Ovary (tissue), 9 donors: ENCODE measurements around the gene KCNJ6. TPM values are rescaled to one million over a fixed set of nuclear protein-coding genes. Genes with fewer than 3 reads are reported as not detected.

Experiments used
- DNase-seq, 5 donors: peaks; one replicate each; pipeline ENCODE4 v3.0.0-alpha.2; 2019 to 2020
- H3K27ac ChIP-seq, 2 donors: fragments of 200-600 bp; one replicate each; pipeline versions ENCODE4 v1.5.1 to v1.8.0; 2019 to 2022
- H3K27me3 ChIP-seq: fragments of 200-600 bp; one replicate; pipeline ENCODE4 v1.8.0; 2022
- H3K36me3 ChIP-seq: fragments of 200-600 bp; sonication (generic); one replicate; pipeline ENCODE4 v1.5.1; 2019
- H3K4me1 ChIP-seq: one replicate; pipeline ENCODE4 v1.8.1; 2013; ENCODE audit warnings: mild to moderate bottlenecking, moderate library complexity; ENCODE audit not compliant: insufficient read depth
- H3K4me3 ChIP-seq: fragments of 200-600 bp; sonication (generic); one replicate; pipeline ENCODE4 v1.5.1; 2017
- H3K9me3 ChIP-seq, 2 donors: fragments of 200-600 bp in 1 of 2; sonication (generic) in 1 of 2; one replicate each; pipeline versions ENCODE4 v1.5.1 to v1.8.1; 2013 to 2019; ENCODE audit warnings: mild to moderate bottlenecking in 1 of 2, moderate library complexity in 1 of 2
- EP300 ChIP-seq: sonication (generic); formaldehyde crosslinking; IDR thresholded peaks from one replicate; pipeline ENCODE4 v1.6.1; 2017; ENCODE audit warnings: antibody characterized with exemption
- POLR2A ChIP-seq: fragments of 450-650 bp; IDR thresholded peaks from one replicate; pipeline ENCODE4 v1.6.1; 2017; ENCODE audit warnings: antibody characterized with exemption, mild to moderate bottlenecking, moderate library complexity
- WGBS, 3 donors: extraction: QIAGEN DNeasy Blood & Tissue Kit in 1 of 3; methylation state at CpG; one replicate each; pipeline versions ENCODE4 v1.1.5 to v1.1.7; 2013 to 2017; 5-methylcytosine and 5-hydroxymethylcytosine counted together
- intact Hi-C, 4 donors: fragments of 100-400 bp; cut with DNase I; formaldehyde crosslinking; loops; one replicate each; pipeline versions ENCODE4 v1.11.0 to v1.15.1; 2022 to 2023
- polyA plus RNA-seq, 2 donors: library from polyadenylated mRNA; stranded (reverse); fragments of 200-250 nt in 1 of 2; fragments of 350-450 nt in 1 of 2; fragmentation: Illumina TruSeq in 1 of 2; extraction: RNeasy Lipid Tissue Mini Kit (QIAGEN cat#74804) in 1 of 2; gene quantifications; one replicate each; pipeline ENCODE4 v1.2.3, GENCODE V29; 2013 to 2014
- total RNA-seq, 7 donors: library from RNA; depleted of rRNA in 2 of 7; stranded (reverse); fragments of >200 nt in 2 of 7; fragmentation: NEBNext Ultra II Directional in 3 of 7; extraction: Animal tissue kit (Norgen Biotek cat#: 25700) in 3 of 7; gene quantifications; one replicate each; pipeline versions ENCODE4 v1.1.0 to v1.2.4, GENCODE V29; 2016 to 2023
- TF ChIP-seq, protein P1 (sequence below), 3 donors: fragments of 450-650 bp in 2 of 3; fragments of 200-600 bp in 1 of 3; IDR thresholded peaks; one replicate each; pipeline versions ENCODE4 v1.5.1 to v1.8.0; 2016 to 2022; ENCODE audit warnings: antibody characterized with exemption in 3 of 3, mild to moderate bottlenecking in 1 of 3
- donor health status: DM: no; HTN: no; CAD: no; lungs with moderate emphysema.
- donor health status: DM: no; HTN: no; CAD: no.
- donor health status: Bipolar disorder and iron deficiency.
- donor health status: DM: yes; HTN: yes; CAD: no.
- donor health status: DM: no; HTN: no; CAD: no.
- donor health status: DM: yes; HTN: yes; CAD: no.

The KCNJ6 gene
- total and polyA plus RNA-seq, 9 donors, result 0.01 TPM; not detected in 8

DNA sequence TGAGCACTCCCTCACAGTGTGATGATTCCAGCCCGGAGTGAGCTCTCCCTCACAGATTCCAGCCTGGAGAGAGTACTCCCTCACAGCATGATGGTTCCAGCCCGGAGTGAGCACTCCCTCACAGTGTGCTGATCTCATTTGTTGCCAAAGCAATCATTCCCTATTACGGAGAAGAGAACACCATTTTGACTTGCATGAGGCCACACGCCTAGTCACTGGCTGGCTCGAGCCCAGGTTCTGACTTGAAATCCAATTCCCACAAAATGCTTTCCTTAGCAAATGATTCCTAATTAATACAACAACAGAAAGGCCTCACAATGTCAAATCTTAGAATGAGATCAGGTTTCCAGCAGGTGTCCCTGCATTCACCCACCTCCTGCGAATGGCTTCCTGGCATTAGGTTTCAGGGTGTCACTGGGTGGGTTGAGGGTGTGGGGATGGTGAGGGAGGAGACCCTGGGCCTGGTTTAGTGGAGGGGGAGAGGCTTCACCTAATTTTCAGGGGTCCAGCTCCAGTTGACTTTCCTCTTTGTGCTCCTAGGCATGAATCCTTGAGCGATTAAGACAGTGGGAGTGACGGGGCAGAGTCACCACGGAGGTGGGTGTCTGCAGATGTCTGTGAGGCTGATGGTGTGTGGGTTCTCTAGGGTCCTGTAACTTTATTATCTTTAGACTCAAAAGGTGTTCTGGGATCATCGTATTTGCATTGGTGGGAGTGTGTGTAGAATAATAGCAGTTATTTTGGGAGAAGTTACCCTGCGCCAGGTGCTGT lies 158.5 kb downstream of the KCNJ6 start:
- no peak overlapping the region for H3K27ac ChIP-seq
- no peak for TF ChIP-seq EP300
- TF ChIP-seq POLR2A, result no peak
- TF ChIP-seq, protein P1, sequence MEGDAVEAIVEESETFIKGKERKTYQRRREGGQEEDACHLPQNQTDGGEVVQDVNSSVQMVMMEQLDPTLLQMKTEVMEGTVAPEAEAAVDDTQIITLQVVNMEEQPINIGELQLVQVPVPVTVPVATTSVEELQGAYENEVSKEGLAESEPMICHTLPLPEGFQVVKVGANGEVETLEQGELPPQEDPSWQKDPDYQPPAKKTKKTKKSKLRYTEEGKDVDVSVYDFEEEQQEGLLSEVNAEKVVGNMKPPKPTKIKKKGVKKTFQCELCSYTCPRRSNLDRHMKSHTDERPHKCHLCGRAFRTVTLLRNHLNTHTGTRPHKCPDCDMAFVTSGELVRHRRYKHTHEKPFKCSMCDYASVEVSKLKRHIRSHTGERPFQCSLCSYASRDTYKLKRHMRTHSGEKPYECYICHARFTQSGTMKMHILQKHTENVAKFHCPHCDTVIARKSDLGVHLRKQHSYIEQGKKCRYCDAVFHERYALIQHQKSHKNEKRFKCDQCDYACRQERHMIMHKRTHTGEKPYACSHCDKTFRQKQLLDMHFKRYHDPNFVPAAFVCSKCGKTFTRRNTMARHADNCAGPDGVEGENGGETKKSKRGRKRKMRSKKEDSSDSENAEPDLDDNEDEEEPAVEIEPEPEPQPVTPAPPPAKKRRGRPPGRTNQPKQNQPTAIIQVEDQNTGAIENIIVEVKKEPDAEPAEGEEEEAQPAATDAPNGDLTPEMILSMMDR (IDR thresholded peaks at IDR 0.05), result no peak
- H3K36me3 ChIP-seq, result no peaks in the 10 kb centered on the region
- WGBS, 3 donors, result 44 to 62% (median 54%) methylated on average over 11 of the region's 11 CpGs
- intact Hi-C loops, result no loop called here
- no peaks in the 10 kb centered on the region for H3K9me3 ChIP-seq
- H3K4me1 ChIP-seq, result no peaks in the 10 kb centered on the region
- DNase-seq, result no peak
- no peak overlapping the region for H3K4me3 ChIP-seq
- H3K27me3 ChIP-seq, result no peaks in the 10 kb centered on the region

DNA sequence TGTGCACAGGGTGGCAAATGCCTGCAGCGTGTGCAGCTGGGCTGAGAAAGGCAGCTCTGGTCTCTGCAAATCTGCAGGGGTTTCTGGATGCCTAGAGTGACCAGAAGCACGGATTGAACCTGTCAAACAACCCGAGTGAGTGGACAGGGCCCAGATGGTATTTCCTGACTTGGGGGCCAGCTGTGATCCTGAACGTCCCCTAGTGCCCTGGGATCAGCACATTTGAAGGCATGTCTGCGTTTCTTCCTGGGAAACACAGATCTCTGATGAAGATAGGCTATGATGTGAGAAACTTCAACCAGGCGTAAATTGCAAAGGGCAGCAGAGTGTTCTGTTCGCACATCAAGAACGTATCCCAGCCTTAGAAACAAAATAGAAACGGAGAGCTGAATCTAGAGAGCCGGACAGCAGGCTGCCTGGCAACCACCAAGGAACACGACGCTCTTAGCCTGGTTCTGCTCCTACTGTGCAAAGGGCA lies 163.1 kb downstream of the KCNJ6 start:
- no peak overlapping the region for H3K27ac ChIP-seq
- H3K9me3 ChIP-seq, result no peaks in the 10 kb centered on the region
- H3K4me1 ChIP-seq, result no peaks in the 10 kb centered on the region
- DNase-seq, result no peak
- intact Hi-C loops, result no loop called here
- H3K36me3 ChIP-seq, result no peaks in the 10 kb centered on the region
- no peaks in the 10 kb centered on the region for H3K27me3 ChIP-seq
- 28 to 43% (median 40%) methylated on average over 12 of the region's 12 CpGs for WGBS, 3 donors
- H3K4me3 ChIP-seq, result no peak overlapping the region
- no peak for TF ChIP-seq EP300
- TF ChIP-seq, protein P1 (IDR thresholded peaks at IDR 0.05), result no peak
- TF ChIP-seq POLR2A, result no peak

DNA sequence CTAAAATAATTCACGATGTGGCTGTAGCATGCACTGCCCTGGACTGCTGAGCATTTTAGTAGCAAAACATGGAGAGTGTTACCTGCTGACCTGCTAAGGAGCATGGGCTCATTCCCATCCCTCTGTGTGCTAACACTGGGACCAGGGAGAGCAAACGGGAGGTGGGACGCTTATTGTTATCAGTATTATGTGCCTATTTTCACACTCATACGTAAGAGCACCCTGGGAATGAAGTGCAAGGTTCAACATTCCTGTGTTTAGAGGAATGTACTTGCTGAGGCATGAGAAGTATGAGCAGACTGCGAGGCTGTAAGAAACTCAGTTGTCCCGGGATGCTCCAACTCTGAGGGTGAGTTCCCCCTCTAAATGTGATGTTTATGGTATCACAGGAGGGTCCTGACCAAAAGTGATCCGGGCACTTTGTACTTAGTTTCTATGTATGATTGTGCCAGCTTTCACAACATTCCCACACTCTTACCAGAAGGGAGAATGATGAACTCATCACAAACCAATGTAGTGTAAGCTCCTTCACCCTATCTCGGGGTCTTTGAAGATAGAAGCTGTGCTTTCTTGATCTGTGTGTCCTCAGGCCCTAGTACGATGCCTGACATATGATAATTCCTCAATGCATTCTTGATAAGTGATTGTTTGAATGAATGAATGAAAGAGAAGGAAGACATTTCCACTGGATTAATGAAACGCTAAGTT lies 164.8 kb downstream of the KCNJ6 start:
- H3K9me3 ChIP-seq, result no peaks in the 10 kb centered on the region
- H3K36me3 ChIP-seq, result no peaks in the 10 kb centered on the region
- H3K4me3 ChIP-seq, result no peak overlapping the region
- no peak for DNase-seq
- no peaks in the 10 kb centered on the region for H3K4me1 ChIP-seq
- 32 to 56% (median 40%) methylated on average over 10 of the region's 10 CpGs for WGBS, 3 donors
- TF ChIP-seq, protein P1 (IDR thresholded peaks at IDR 0.05), result no peak
- TF ChIP-seq EP300 (no peak), POLR2A (no peak)
- no peaks in the 10 kb centered on the region for H3K27me3 ChIP-seq
- H3K27ac ChIP-seq, result no peak overlapping the region
- intact Hi-C loops, result no loop called here

DNA sequence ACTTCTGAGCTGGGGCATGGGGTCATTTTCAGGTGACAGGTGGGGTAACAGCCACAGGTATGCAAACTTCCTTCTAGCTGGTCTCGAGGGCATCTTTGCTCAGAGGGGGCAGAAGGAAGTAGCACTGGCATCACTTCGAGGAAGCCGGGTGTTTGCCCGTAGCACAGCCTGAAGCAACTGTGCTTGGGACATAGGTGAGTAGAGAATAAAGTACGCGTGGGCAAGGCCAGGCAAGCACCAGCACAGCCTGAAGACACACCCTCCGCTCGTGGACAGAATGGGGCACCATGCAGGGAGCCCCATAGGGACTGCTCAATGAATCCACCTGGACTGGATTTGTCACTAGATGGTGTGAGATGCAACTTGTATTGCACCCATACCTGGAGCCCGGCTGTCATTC lies 167.1 kb downstream of the KCNJ6 start:
- Histone ChIP-seq H3K4me3 (no peak overlapping the region), H3K4me1 (no peaks in the 10 kb centered on the region), H3K27me3 (no peaks in the 10 kb centered on the region), H3K9me3 (no peaks in the 10 kb centered on the region), H3K27ac (no peak overlapping the region), H3K36me3 (no peaks in the 10 kb centered on the region)
- TF ChIP-seq, protein P1 (IDR thresholded peaks at IDR 0.05), result no peak
- no peak for TF ChIP-seq EP300
- TF ChIP-seq POLR2A, result no peak
- DNase-seq, result no peak
- intact Hi-C loops, result no loop called here
- 80 to 88% (median 80%) methylated on average over 9 of the region's 9 CpGs for WGBS, 3 donors
